ENCODE measurements around the gene NRK.
"Not testable (repeated sequence)": the region's sequence is repeated elsewhere in the genome, so short reads cannot be mapped to it uniquely, and the experiment has no call there.

The NRK gene

DNA sequence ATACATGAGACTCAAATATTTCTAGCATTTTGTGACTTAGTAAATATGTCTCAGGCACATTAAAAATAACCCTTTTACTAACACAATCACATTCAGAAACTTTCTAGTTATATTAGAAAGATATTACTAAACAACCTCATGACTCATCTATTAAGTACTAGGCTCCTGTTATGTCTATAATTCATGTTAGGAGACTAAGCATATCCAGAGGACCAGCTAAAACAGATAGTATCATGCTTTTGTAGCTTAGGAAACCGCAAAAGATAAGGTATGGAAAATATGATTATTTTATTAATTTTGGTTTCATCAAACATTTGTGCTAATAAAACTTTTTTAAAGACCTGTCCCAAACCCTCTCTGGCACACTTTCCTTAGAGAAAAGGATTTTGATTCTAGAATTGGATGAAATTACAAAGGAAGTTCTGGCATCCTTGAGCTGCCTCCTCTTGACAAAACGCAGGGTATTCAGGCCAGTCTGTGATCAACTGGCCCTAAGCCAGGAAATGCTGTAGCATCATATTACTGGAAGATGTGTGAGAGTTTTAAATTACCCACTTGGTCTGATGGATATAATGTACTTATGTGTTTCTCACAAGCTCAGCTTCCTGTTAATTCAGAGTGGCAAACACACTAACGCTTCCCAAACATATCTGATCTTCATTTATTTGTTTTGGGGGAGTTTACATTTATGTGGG is 60.4 kb downstream of the NRK start:
- H3K4me3 ChIP-seq (ENCODE audit: low read depth, low read length) = no peak overlapping the region
- H3K9me3 ChIP-seq (ENCODE audit: control insufficient read depth, insufficient read depth, low read length) = no peaks in the 10 kb centered on the region
- H3K36me3 ChIP-seq (ENCODE audit: control insufficient read depth, insufficient read depth, low read length) = no peaks in the 10 kb centered on the region
- H3K27ac ChIP-seq (ENCODE audit: low read depth, low read length) = no peak overlapping the region
- H3K4me1 ChIP-seq (ENCODE audit: control insufficient read depth, insufficient read depth, low read length) = no peaks in the 10 kb centered on the region
- no peaks in the 10 kb centered on the region for H3K27me3 ChIP-seq (ENCODE audit: control insufficient read depth, insufficient read depth, low read length)
- H3K9ac ChIP-seq (ENCODE audit: low read depth, low read length) = no peak overlapping the region

DNA sequence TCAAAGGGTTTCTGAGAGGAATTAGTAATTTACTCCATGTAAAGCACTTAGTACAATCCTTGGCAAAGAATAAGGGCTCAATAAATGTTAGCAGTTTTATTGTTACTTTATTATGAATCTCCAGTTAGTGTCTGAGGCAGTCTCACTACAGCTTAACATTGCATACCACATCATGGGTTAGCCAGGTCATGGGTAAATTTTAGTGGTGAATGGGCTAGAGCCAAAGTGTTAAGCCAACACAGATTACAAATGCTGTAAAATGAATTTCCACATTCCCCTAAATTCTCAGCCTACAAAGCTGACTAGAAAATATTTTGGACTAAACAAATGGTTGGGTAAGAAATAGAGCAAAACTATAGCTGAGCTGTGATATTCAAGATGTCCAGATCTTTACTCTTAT is 72.4 kb downstream of the NRK start:
- no peaks in the 10 kb centered on the region for H3K9me3 ChIP-seq (ENCODE audit: control insufficient read depth, insufficient read depth, low read length)
- H3K27me3 ChIP-seq (ENCODE audit: control insufficient read depth, insufficient read depth, low read length) = no peaks in the 10 kb centered on the region
- H3K27ac ChIP-seq (ENCODE audit: low read depth, low read length) = no peak overlapping the region
- no peaks in the 10 kb centered on the region for H3K4me1 ChIP-seq (ENCODE audit: control insufficient read depth, insufficient read depth, low read length)
- no peak overlapping the region for H3K9ac ChIP-seq (ENCODE audit: low read depth, low read length)
- H3K4me3 ChIP-seq (ENCODE audit: low read depth, low read length) = no peak overlapping the region
- no peaks in the 10 kb centered on the region for H3K36me3 ChIP-seq (ENCODE audit: control insufficient read depth, insufficient read depth, low read length)

GRCh38 chrX:105909576-105909975 is 87.2 kb downstream of the NRK start:
- no peak overlapping the region for H3K27ac ChIP-seq (ENCODE audit: low read depth, low read length)
- H3K27me3 ChIP-seq (ENCODE audit: control insufficient read depth, insufficient read depth, low read length) = no peaks in the 10 kb centered on the region
- no peak overlapping the region for H3K9ac ChIP-seq (ENCODE audit: low read depth, low read length)
- no peaks in the 10 kb centered on the region for H3K9me3 ChIP-seq (ENCODE audit: control insufficient read depth, insufficient read depth, low read length)
- H3K4me3 ChIP-seq (ENCODE audit: low read depth, low read length) = no peak overlapping the region
- no peaks in the 10 kb centered on the region for H3K4me1 ChIP-seq (ENCODE audit: control insufficient read depth, insufficient read depth, low read length)
- no peaks in the 10 kb centered on the region for H3K36me3 ChIP-seq (ENCODE audit: control insufficient read depth, insufficient read depth, low read length)

- no peak overlapping the region for H3K4me3 ChIP-seq (ENCODE audit: low read depth, low read length)
- no peaks in the 10 kb centered on the region for H3K27me3 ChIP-seq (ENCODE audit: control insufficient read depth, insufficient read depth, low read length)
- no peaks in the 10 kb centered on the region for H3K36me3 ChIP-seq (ENCODE audit: control insufficient read depth, insufficient read depth, low read length)
- H3K4me1 ChIP-seq (ENCODE audit: control insufficient read depth, insufficient read depth, low read length) = no peaks in the 10 kb centered on the region
- H3K27ac ChIP-seq (ENCODE audit: low read depth, low read length) = no peak overlapping the region
- no peaks in the 10 kb centered on the region for H3K9me3 ChIP-seq (ENCODE audit: control insufficient read depth, insufficient read depth, low read length)
- H3K9ac ChIP-seq (ENCODE audit: low read depth, low read length) = no peak overlapping the region
Measured at GRCh38 chrX:105910563-105911105, 88.3 kb downstream of the NRK start.

GRCh38 chrX:105945266-105945665 is 122.9 kb downstream of the NRK start:
- Histone ChIP-seq H3K36me3 (ENCODE audit: control insufficient read depth, insufficient read depth, low read length) (no peaks in the 10 kb centered on the region; the same call in 1 of the 2 replicates), H3K9ac (ENCODE audit: low read depth, low read length) (no peak overlapping the region), H3K27ac (ENCODE audit: low read depth, low read length) (no peak overlapping the region), H3K4me1 (ENCODE audit: control insufficient read depth, insufficient read depth, low read length) (no peaks in the 10 kb centered on the region), H3K9me3 (ENCODE audit: control insufficient read depth, insufficient read depth, low read length) (no peaks in the 10 kb centered on the region), H3K27me3 (ENCODE audit: control insufficient read depth, insufficient read depth, low read length) (no peaks in the 10 kb centered on the region), H3K4me3 (ENCODE audit: low read depth, low read length) (no peak overlapping the region)

DNA sequence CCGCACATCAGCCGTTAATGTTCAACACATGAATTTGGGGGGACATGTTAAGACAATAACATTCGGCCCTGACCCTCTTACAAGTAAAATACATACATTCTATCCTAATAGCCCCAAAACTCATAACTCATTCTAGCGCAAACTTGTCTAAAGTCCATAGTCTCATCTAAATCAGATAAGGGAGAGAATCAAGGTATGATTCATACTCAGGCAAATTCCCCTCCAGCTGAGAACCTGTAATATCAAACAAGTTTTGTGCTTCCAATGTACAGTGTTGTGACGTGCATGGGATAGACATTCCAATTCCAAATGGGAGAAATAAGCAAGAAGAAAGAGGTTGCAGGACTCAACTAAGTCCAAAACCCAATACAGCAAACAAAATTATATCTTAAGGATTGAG is 147.1 kb downstream of the NRK start:
- Histone ChIP-seq H3K27me3 (ENCODE audit: control insufficient read depth, insufficient read depth, low read length) (no peaks in the 10 kb centered on the region), H3K9ac (ENCODE audit: low read depth, low read length) (no peak overlapping the region), H3K36me3 (ENCODE audit: control insufficient read depth, insufficient read depth, low read length) (no peaks in the 10 kb centered on the region)

DNA sequence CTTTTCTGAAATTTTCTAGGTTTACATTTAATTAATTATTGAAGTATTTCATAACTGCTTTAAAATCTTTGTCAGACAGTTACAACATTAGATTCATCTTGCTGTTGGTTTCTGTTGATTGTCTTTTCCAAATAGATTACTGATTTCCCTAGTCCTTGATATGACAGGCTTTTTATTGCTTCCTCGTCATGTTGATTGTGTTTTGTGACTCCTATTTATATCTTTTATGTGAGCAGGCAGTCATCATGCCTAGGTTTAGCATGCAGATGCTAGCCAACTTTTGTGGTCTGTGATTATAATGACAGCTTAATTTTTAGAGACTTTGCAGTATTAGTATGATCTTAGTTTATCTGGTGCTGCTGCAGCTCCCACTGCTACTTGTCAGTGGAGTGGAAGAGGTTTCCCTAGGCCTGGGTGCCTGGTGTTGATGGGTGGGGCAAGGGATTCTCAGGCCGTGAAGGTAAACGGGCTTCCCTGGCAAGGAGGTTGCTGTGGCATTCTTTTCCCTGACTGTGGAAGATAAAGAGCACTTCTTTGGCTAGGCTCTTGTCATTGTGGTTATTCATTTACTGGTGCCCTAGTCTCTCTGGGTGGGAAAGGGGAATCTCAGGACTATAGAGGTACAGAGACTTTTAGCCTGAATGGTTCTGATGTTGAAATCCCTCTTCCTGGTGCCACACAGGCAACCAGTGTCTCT is 150.5 kb downstream of the NRK start:
- H3K27ac ChIP-seq (ENCODE audit: low read depth, low read length) = no peak overlapping the region
- no peak overlapping the region for H3K9ac ChIP-seq (ENCODE audit: low read depth, low read length)
- H3K4me1 ChIP-seq (ENCODE audit: control insufficient read depth, insufficient read depth, low read length) = no peaks in the 10 kb centered on the region
- H3K4me3 ChIP-seq (ENCODE audit: low read depth, low read length) = no peak overlapping the region
- H3K9me3 ChIP-seq (ENCODE audit: control insufficient read depth, insufficient read depth, low read length) = no peaks in the 10 kb centered on the region
- no peaks in the 10 kb centered on the region for H3K36me3 ChIP-seq (ENCODE audit: control insufficient read depth, insufficient read depth, low read length)
- H3K27me3 ChIP-seq (ENCODE audit: control insufficient read depth, insufficient read depth, low read length) = no peaks in the 10 kb centered on the region

More for the DNA sequence above, 147.1 kb downstream of the NRK start:
- H3K9me3 ChIP-seq (ENCODE audit: control insufficient read depth, insufficient read depth, low read length) = no peaks in the 10 kb centered on the region
- H3K4me3 ChIP-seq (ENCODE audit: low read depth, low read length) = no peak overlapping the region
- no peak overlapping the region for H3K27ac ChIP-seq (ENCODE audit: low read depth, low read length)
- H3K4me1 ChIP-seq (ENCODE audit: control insufficient read depth, insufficient read depth, low read length) = no peaks in the 10 kb centered on the region

DNA sequence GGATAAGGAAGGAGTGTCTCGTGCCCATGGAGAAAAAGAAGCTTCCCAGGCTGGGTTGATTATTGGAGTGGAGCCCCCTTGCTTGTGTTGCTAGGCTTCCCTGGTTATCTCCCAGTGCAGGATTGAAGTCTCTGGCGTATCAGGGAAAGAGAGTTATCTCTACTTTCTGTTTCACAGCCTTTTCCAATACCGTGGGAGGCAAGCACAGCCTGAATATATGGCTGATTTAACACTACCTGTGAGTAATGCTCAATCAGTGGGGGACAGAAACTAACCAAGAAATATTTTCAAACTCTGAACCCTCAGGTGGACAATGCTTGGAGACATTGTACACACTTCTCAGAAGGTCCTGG is 151.0 kb downstream of the NRK start:
- Histone ChIP-seq H3K9me3 (ENCODE audit: control insufficient read depth, insufficient read depth, low read length) (no peaks in the 10 kb centered on the region), H3K36me3 (ENCODE audit: control insufficient read depth, insufficient read depth, low read length) (no peaks in the 10 kb centered on the region), H3K27ac (ENCODE audit: low read depth, low read length) (no peak overlapping the region), H3K4me3 (ENCODE audit: low read depth, low read length) (no peak overlapping the region), H3K9ac (ENCODE audit: low read depth, low read length) (no peak overlapping the region), H3K27me3 (ENCODE audit: control insufficient read depth, insufficient read depth, low read length) (no peaks in the 10 kb centered on the region), H3K4me1 (ENCODE audit: control insufficient read depth, insufficient read depth, low read length) (no peaks in the 10 kb centered on the region)

DNA sequence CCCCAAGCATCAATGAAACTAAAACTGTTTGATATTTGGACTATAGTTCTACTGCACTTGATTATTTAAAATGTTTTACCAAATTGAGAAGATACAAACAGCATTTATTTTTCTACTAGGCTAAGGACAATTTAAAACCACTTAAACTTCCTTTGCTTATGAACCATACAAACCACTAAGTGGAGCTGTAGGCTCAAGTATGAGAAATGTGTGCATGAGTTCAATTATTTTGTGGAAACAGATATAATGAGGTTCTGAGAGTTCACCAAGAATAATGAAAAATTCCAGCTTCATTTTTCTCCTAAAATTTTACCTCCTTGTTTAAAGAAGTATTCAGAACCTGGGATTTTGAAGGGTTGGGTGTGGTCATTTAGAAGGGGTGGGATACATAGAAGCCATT is 153.0 kb downstream of the NRK start:
- H3K4me3 ChIP-seq (ENCODE audit: low read depth, low read length) = no peak overlapping the region
- H3K4me1 ChIP-seq (ENCODE audit: control insufficient read depth, insufficient read depth, low read length) = no peaks in the 10 kb centered on the region

DNA sequence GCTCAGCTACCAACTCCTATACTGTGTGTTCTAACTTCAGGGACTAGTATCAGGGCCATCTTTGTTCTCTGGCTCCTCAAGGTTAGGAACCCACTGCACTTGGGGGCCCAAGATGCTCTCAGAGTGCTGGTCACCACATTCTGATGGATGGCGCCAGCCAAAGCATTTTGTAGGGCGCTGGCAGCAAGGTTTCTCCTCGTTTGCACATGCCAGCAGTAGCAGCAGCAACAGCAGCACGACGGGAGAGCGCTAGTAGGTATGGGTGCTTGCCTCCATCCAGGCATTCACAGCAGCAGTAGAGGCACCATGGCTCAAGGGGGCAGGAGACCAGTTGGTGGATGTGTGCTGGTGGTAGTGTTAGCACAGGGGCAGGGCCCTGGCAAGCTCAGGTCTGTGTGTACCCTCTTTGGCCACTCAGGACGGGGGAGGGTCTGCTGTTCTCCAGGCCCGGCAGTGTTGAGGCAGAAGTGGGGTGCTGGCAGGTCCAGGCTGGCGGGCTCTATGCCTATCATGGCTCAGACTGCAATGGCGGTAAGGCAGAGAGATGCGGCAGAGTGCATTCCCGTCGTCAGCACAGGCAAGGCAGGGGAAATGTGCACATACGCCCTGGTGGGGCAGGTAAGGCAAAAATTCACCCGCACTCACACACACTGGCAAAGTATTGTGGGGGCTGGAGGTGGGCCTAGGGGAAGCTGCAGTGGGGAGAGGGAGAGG is 159.6 kb downstream of the NRK start:
- no peak overlapping the region for H3K4me3 ChIP-seq (ENCODE audit: low read depth, low read length)
- no peak overlapping the region for H3K27ac ChIP-seq (ENCODE audit: low read depth, low read length)
- H3K27me3 ChIP-seq (ENCODE audit: control insufficient read depth, insufficient read depth, low read length) = no peaks in the 10 kb centered on the region
- peaks cover 5% of the 10 kb centered on the region; the same call in 1 of the 2 replicates for H3K9me3 ChIP-seq (ENCODE audit: control insufficient read depth, insufficient read depth, low read length)
- no peaks in the 10 kb centered on the region for H3K4me1 ChIP-seq (ENCODE audit: control insufficient read depth, insufficient read depth, low read length)
- H3K9ac ChIP-seq (ENCODE audit: low read depth, low read length) = no peak overlapping the region
- no peaks in the 10 kb centered on the region for H3K36me3 ChIP-seq (ENCODE audit: control insufficient read depth, insufficient read depth, low read length)

More for the DNA sequence above, 153.0 kb downstream of the NRK start:
- H3K27ac ChIP-seq (ENCODE audit: low read depth, low read length) = no peak overlapping the region
- H3K9ac ChIP-seq (ENCODE audit: low read depth, low read length) = no peak overlapping the region
- peaks cover 5% of the 10 kb centered on the region; the same call in 1 of the 2 replicates for H3K9me3 ChIP-seq (ENCODE audit: control insufficient read depth, insufficient read depth, low read length)
- H3K27me3 ChIP-seq (ENCODE audit: control insufficient read depth, insufficient read depth, low read length) = no peaks in the 10 kb centered on the region
- H3K36me3 ChIP-seq (ENCODE audit: control insufficient read depth, insufficient read depth, low read length) = no peaks in the 10 kb centered on the region

DNA sequence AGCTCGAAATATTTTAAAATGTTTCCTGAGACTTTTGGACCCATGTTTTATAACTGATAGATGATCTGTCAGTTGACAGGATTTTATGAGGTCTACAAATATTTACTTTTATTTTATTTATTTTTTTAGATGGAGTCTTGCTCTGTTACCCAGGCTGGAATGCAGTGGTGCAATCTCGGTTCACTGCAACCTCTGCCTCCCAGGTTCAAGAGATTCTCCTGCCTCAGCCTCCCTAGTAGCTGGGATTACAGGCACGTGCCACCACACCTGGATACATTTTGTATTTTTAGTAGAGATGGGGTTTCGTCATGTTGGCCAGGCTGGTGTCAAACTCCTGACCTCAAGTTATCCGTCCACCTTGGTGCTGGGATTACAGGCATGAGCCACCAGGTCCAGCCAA is 166.1 kb downstream of the NRK start:
- H3K9me3 ChIP-seq (ENCODE audit: control insufficient read depth, insufficient read depth, low read length); H3K9ac ChIP-seq (ENCODE audit: low read depth, low read length); H3K27ac ChIP-seq (ENCODE audit: low read depth, low read length); H3K27me3 ChIP-seq (ENCODE audit: control insufficient read depth, insufficient read depth, low read length); H3K36me3 ChIP-seq (ENCODE audit: control insufficient read depth, insufficient read depth, low read length); H3K4me3 ChIP-seq (ENCODE audit: low read depth, low read length); H3K4me1 ChIP-seq (ENCODE audit: control insufficient read depth, insufficient read depth, low read length): not testable (repeated sequence)
